Putamen (tissue), 1 donor: ENCODE data around the gene AMACR.

Experiments used
- DNase-seq: peaks from one replicate; pipeline ENCODE4 v3.0.0-alpha.2; 2016; ENCODE audit warnings: low spot score

Gene AMACR

GRCh38 chr5:34005681-34006080 is 2.2 kb downstream of the AMACR start:
- no peak for DNase-seq

- DNase-seq = no peak
Observed at GRCh38 chr5:34005211-34005610, 2.6 kb downstream of the AMACR start.

GRCh38 chr5:34003941-34004340 is 3.9 kb downstream of the AMACR start:
- DNase-seq = no peak

GRCh38 chr5:34002629-34003328 is 5.1 kb downstream of the AMACR start:
- DNase-seq = no peak

GRCh38 chr5:34001241-34001841 is 6.5 kb downstream of the AMACR start:
- no peak for DNase-seq

GRCh38 chr5:33999978-34000377 is 7.9 kb downstream of the AMACR start:
- DNase-seq = no peak

- peak; percentile 75 for DNase-seq
Observed at GRCh38 chr5:33997331-33997983, 10.4 kb downstream of the AMACR start.

- DNase-seq = no peak
Observed at GRCh38 chr5:33995865-33996264, 12.0 kb downstream of the AMACR start.

GRCh38 chr5:33994845-33995244 is 13.0 kb downstream of the AMACR start:
- no peak for DNase-seq

- no peak for DNase-seq
Observed at GRCh38 chr5:33992864-33993263, 15.0 kb downstream of the AMACR start.

GRCh38 chr5:33985447-33985846 is 22.4 kb downstream of the AMACR start:
- no peak for DNase-seq

- no peak for DNase-seq
Observed at GRCh38 chr5:33984671-33985124, 23.2 kb downstream of the AMACR start, which contains the start of gene SLC45A2. SLC45A2 (minus strand) TSS chr5:33984693; CDS start chr5:33984583, 110 bp downstream.

GRCh38 chr5:33984178-33984577 is 23.7 kb downstream of the AMACR start:
- no peak for DNase-seq

- no peak for DNase-seq
Observed at GRCh38 chr5:33981408-33982162, 26.3 kb downstream of the AMACR start.

GRCh38 chr5:33980030-33980429 is 27.8 kb downstream of the AMACR start:
- no peak for DNase-seq

GRCh38 chr5:33978306-33978705 is 29.5 kb downstream of the AMACR start:
- DNase-seq = no peak

GRCh38 chr5:33976307-33976706 is 31.5 kb downstream of the AMACR start:
- DNase-seq = no peak

GRCh38 chr5:33975852-33976251 is 32.0 kb downstream of the AMACR start:
- no peak for DNase-seq

GRCh38 chr5:33973271-33973670 is 34.6 kb downstream of the AMACR start:
- DNase-seq = no peak

GRCh38 chr5:33969572-33970452 is 38.0 kb downstream of the AMACR start:
- DNase-seq = peak; percentile 19

- DNase-seq = no peak
Observed at GRCh38 chr5:33968211-33969005, 39.4 kb downstream of the AMACR start.
